CD4-positive, alpha-beta T cell treated with Interferon gamma for 1 hour (primary cell): ENCODE measurements around the gene RSPRY1.
A peak's percentile ranks its signal among the peaks of the same experiment; 100 is the strongest.

ENCODE experiments used
- DNase-seq: peaks from one replicate; pipeline ENCODE4 v3.0.0-alpha.2; 2020

Gene RSPRY1

DNA sequence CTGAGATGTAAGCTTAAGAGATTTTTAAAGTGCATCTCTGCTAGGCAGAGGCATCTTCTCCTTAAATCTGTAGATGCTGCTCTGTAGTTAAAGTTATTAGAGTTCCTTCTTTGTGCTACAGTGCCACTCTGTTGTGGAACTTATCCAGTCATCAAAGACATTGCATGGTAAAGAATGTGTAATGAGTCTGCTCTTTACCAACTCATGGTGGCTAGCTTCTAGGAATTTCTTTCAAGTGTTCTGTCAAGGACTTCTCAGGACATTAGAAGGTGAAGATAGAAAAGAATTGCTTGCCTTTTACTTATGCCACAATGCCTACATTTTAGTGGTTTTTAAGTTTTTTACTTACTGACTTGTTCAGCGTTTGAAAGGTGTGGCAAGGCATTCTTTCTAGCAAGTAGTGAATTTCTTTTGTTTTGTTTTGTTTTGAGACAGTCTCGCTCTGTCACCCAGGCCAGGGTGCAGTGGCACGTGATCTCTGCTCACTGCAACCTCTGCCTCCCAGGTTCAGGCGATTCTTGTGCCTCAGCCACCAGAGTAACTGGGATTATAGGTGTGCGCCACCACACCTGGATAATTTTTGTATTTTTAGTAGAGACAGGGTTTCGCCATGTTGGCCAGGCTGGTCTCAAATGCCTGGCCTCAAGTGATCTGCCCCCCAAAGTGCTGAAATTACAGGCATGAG, 38.7 kb downstream of the RSPRY1 start:
- no peak for DNase-seq

DNA sequence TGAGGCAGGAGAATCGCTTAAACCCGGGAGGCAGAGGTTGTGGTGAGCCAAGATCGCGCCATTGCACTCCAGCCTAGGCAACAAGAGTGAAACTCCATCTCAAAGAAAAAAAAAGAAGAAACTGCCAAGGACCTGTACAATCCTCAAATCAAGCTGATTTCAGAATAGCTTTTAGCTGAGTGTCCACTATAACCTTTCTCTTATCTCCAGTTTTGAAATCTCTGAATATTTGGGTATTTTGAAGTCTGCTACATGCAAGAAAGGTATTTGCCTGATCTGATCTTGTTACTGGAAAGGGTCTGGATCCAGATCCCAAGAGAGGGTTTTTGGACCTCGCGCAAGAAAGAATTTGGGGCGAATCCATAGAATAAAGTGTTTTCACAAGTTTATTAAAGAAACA, 39.8 kb downstream of the RSPRY1 start:
- no peak for DNase-seq

DNA sequence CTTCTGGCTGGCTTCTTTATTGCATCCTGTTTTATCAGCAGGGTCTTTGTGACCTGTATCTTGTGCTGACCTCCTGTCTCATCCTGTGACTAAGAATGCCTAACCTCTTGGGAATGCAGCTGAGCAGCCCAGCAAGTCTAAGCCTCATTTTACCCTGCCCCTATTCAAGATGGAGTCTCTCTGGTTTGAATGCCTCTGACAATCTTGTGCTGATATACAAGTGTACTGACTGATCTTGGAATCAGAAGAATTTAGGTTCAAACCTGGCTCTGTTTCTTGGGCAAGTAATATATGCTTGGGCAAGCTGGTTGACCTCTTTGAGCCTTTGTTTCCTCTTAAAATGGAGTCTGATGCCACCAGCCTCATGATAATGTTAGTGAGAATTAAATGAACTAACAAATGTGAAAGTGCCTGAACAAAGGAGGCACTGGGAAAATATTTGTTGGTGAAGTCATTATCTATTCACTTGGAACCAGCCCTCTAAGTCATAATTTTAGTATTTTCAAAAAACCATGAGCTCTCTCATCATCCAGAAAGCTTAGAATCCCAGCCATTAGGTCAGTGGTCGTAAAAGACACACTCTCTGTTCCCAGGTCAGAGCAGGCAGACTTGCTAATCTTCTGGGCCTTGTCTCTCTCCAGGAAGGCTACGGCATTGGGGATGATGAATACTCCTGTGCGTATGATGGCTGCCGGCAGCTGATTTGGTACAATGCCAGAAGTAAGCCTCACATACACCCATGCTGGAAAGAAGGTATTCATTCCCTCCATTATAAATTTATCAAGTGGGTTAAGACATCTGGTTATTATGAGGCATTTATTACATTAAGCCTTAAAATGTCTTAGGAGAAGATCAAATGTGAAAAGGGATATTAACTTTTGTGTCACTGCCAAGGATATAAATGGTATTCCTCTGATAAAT, 40.8 kb downstream of the RSPRY1 start:
- DNase-seq = no peak

DNA sequence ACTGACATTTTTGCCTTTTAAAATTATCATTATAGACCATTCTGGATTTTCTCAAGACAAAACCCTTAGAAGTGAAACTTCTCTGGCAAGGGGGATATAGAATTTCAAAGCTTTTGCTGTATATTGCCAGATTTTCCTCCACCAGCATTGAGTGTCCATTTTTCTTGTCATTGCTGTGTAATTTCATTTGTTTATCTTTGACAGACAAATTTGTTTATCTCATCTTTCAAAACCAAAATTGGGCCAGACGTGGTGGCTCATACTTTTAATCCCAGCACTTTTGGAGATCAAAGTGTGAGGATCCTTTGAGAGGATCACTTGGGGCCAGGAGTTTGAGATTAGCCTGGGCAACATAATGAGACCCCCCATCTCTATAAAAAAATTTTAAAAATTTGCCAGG, 43.0 kb downstream of the RSPRY1 start:
- no peak for DNase-seq

DNA sequence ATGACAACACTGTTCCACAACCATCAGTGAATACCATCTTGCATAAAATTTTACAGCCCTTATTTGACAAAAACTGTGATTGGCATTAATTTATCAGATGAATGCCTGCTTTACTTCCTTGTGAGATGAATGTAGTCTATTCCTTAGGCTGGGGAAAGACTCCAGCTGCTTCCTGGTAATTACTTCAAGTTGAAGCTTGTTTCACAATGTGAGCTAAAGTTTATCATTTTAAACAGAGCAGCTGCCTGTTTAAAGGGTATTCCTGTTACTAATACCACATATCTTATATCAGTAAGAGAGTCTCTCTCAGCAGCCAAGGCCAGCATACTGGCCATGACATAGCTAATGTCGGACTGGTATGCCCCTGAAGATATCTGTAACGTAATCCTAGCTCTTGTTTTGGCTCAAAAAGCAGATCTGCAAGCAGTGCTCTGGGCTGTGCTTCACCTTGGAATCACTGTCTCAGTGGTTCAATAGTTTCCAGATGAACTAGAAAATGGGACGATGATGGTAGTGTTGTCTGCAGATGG, 45.8 kb downstream of the RSPRY1 start:
- no peak for DNase-seq

DNA sequence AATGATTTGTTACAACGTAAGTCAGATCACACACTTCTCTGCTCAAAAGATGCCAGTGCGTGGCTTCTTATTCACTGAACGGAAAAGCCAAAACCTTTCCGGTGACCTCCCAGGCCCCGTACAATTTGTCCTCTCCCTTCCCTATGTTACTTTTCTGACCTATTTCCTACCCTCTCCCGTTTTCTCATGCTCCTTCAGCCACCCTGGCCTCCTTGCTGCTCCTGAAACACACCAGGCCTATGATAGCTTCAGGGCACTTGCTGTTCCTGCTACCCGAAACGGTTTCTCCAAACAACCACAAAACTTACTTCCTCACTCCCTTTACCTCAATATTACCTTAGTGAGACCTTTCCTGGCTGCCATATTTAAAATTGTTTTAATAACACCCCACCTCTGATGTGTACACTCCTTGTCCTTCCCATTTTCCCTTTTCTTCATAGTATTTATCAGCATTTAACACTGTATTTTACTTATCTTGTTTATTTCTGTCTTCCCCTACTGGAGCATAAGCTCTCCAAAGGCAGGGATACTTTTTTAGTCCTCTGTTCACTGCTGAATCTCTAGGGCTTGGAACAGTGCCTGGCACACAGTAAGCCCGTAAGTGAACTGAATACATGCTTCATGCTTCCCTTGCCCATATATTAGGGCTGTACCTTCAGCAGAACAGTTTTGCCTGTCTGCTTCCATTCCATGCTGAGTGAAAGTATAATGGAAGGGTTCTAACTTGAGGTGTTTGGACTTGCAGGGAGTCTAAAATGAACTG, 48.0 kb downstream of the RSPRY1 start:
- no peak for DNase-seq

DNA sequence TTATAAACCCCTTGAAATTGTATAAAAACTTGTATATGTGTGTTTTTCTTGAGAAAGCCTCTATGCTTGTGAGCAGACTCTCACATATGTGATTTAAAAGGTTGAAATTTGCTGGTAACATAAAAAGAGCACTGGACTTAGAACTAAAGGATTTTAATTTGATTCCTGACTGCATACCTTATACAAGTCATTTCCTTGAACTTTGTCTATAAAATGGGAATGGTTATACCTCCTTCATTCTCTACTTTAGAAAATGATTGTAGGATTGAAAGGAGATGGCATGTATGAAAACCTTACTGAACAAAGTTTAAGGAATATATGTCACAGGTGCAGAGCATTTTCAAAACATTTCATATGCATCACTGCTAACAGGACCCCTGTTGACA, 48.6 kb downstream of the RSPRY1 start:
- no peak for DNase-seq

DNA sequence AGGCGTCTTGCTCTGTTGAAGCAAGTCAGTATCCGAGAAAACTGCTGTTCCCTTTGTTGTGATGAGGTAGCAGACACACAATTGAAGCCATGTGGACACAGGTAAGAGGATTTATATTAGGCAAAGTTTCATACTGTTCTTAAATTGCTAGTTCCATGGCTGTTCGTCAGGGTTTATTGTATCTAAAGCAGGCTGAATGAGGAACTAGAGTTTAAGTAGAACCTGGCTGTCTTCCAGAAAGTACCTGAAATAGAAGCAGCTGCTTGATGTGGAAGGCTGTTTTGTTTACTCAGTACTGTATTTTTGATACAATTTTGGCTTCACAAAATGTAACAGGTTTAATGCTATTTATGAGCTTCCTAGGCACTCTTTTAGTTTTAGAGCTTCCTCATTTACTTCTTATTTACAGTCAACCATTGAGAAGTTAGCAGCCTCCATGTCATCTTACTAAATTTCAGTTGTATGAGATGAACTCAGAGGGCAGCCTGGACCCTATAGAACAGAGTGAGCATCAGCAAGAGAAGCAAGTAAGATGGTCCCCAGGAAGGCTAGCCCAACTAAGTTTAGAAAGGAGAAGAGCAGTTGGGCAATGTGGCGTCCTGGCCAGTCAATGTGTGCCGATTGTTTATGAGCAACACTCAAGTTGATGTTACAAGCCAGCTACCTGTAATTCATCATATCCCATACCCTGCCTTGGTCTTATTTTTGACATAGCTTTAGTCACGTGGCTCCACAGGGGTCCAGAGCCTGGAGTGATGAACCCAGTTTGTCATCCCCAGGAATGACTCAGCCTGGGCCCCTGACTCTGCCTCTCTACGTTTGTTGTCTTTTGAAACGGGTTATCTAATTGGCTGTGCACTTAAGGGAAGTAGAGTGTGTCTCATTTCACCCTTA, 49.2 kb downstream of the RSPRY1 start:
- peak; percentile 5 for DNase-seq

DNA sequence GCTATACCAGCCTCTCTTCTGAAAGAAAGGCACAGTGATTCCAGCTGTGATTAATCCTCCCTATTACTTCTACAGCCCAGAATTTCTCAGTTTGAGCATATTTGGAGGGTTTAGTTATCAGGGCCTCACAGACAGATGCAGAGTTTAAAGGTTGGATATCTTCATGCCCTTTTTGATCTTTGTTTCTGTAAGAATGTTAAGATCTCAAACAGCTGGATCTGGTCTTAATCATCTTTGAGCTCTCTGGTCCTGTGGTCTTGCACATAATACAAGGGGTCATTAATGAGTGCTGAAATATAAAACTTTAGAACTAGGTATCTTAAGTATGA, 49.9 kb downstream of the RSPRY1 start:
- no peak for DNase-seq

DNA sequence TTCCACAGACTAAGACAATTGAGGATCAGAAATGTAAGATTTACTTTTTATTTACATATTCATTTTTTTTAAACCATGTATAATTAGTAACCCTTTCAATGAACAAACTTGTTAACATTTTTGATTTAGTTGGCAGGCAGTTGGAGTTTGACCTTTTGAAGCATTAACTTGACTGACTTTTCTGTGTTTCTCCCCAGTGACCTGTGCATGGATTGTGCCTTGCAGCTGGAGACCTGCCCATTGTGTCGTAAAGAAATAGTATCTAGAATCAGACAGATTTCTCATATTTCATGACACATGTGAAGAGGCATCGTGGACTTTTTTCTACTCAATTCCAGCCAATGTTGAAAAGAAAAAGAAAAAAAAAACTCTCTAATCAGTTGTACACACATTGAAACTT, 52.6 kb downstream of the RSPRY1 start:
- no peak for DNase-seq

DNA sequence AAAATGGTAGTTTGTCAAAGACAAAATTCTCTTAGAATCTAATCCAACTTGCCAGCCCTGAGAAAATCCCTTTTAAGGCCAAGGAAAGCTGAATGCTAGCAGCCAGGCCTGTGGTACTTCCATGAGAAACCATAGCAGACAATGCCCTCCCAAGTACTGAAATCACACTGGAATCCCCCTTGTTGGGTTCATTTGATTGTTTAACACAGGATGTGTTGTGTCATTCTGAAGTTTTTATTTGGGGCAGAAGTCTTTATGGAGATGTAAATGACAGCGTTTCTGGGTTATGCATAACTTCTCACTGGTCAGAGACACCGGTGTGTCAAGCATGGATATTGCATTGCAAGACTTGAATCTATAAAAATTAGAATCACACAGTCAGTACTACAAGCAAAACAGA, 53.0 kb downstream of the RSPRY1 start:
- DNase-seq = no peak

DNA sequence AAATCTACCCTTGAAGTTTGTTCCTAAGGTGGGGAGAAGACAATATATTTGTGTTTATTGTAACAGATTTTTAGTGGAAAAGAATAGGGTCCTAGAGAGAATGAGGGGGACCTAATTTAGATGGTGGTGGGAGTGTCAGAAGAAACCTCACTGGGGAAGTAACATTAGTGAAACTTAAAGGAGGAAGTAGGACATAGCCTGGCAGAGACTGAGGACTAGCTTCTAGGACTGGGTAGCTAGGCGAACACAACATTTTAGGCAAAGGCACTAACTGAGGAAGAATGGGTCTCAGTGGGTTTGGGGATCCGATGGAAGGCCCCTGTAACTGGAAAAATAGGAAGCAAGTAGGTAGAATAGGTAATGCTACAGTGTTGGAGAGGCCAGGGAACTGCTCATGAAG, 54.7 kb downstream of the RSPRY1 start:
- DNase-seq = no peak

DNA sequence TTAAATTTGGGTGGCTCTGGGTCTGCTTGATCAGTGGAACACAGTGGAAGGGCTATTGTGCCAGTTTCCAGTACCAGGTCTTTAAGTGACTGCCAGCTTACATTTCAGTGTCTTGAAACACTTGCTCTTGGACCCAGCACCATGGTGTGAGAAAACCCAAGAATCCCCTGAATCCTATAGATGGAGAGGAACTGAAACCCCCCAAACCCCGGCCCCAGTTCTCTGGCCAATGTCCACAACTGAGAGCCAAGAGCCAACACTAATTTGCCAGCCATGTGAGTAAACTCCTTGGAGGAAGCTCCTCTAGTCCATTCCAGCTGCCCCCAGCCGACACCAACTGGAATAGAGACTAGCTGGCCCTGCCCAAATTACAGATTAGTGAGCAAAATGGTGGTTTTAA, 56.5 kb downstream of the RSPRY1 start:
- no peak for DNase-seq

DNA sequence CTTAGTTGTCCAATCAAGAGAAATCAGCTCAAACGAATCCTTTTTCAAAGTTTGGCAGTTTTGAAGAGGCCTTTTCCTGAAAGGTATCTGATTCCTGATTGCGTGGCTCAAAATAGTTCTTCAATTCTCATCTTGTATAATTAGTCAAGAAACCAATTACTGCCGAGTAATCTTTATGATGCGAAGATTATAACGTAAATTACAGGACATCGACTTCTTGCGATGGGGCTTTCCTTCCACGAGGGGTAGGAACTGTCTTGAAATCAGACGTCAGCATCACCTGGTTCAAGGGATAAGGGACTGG, 58.3 kb downstream of the RSPRY1 start:
- no peak for DNase-seq

DNA sequence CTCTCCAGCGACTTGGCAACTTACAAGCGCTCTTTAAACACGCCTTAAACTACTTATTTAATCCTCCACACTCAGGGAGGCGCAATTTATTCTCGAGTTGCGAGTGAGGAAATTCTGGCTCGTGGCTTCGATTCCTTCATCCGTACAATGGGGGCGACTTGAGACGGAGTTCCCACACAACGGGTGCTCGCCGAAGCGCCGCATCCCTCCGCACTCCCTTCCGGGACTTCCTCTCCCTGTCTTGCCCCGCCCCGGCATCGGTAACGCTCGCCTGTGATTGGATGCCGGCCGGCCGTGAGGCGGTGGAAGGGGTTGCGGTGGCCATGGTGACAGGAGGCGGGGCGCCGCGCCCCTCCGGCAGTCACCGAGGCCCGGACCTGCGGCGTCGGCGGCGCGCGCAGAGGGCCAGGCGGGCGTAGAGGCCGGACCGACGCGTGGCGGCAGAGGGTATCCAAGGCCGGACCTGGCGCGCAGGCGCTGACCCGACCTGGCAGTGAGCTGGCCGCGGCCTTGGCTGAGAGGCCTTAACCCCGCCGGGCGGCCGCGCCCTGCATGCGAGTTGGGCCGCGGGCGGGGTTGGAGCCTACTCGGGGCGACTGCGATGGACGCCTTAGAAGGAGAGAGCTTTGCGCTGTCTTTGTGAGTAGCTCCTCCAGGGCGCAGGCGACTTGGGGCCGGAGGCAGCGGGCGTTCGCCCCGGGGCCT, 58.8 kb downstream of the RSPRY1 start, which contains the start of gene ARL2BP:
ARL2BP (plus strand) TSS at position 493 of the 705 bp plus-strand sequence; CDS start at position 602, 109 bp downstream.
- DNase-seq = peak; percentile 96

DNA sequence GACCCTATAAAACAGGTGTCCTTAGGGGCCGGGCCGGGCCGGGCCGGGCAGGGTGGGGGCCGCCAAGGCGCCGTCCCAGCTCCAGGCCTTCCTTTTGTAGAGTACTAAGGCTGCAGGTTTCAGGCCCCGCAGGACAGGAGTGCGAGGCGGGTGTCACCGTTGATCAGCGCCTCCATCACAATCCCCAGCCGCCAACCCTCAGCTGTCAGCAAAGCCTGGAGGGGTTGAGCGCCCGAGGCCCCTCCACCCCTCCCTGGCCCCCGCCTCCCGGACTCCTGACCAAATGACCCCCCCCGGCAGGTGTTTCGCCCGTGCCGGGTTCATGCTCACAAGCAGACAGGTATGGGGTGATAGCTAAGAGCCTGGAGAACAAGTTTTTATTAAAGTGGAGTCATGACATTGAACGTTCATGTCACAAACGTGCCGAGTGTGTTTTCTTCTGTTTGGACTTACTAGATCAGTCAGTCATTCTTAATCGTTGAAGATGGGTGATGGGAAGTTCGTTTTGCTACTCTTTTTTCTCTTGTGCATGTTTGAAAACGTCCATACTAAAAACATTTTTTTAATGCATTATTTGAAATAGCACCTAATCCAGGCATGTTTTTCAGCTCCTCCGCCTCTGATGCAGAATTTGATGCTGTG, 59.5 kb downstream of the RSPRY1 start:
- DNase-seq = no peak

DNA sequence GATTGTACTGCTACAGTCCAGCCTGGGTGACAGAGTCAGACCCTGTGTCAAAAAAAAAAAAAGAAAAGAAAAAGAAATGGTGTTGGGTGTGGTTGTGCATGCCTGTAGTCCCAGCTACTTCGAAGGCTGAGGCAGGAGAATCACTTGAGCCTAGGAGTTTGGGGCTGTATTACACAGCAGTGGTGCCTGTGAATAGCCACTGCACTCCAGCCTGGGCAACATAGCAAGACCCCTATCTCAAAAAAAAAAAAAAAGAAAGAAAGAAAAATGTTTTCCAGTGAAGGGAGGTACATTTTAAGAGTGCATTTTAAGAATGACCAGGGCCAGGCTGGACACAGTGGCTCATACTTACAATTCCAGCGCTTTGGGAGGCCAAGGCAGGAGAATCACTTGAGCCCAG, 65.2 kb downstream of the RSPRY1 start:
- DNase-seq = no peak

DNA sequence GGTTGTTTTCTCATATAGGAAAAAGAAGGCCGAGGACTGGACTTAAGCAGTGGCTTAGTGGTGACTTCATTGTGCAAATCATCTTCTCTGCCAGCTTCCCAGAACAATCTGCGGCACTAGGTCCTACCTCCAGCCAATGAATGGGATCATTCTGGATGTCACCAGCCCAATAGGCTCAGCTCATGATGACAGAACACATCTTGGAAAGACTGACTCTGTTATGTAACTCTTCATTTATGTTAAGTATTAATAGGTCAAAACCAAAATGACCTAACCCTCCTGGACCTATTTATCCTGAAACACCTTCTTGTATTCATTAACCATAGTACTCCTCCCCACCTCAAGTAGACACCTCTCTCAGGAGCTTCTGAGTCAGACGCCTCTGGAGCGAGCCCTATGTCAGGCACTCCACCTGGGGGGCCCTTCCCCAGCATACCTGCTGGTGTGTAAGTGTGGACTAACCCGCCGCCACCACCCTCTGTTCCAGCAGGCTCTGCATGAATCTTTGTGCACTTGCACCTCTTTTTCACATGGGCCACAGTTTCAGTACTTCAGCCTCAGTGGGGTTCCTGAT, 66.1 kb downstream of the RSPRY1 start:
- no peak for DNase-seq

DNA sequence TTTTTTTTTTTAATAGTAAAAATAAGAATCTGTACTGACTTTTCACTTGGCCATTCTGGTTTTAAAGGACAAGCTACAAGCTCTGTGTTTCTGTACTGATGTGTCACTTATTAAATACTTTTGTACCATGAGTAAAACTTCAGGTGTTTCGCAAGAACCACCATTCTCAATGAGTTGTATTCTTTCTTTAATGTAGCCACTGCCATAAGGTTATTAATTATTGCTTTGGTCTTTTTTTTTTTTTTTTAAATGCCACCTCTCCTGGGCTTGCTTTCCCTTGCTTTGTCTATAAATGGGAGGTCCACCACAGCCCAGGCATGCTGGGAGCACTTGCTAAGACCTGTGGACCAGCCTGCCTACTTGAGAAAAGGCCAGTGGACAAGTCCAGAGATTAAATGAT, 67.3 kb downstream of the RSPRY1 start:
- DNase-seq = no peak

DNA sequence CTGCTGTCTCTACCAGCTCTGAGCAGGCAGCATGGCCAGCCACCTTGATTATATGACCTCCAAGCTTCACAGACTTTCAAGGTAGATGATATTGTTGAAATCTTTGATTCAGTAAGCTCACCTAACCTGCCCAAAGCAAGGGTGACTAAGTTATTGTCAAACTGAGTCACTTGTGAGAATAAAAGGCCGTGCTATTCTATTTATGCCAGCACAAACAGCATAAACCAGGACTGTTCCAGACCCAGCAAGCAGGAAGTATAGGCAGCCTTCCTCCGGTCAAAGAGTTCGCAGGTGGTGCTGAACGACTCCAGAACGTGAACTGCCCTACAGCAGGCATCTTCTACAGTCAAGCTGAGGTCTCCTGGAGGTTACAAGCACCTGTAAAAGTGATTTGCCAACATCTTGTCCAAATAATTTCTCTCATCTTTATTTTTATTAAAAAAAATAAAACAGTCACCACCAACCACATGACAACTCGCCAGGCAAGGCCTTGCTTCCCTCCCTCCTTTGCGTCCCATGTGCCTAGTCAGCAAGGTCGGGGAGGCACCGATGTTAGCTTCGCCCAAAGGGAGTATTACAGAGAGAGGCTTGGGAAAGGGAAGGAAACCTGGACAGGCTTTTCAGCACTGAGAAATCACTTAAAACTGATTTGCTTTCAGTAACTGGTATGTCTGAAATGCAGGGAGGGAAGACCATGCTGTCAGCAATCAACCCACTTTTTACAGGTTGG, 69.7 kb downstream of the RSPRY1 start:
- no peak for DNase-seq
